Kidney epithelial cell (primary cell): ENCODE results near the gene ZNF862. TPM values are rescaled to one million over a fixed set of nuclear protein-coding genes. Genes with fewer than 3 reads are reported as not detected.
A peak's percentile ranks its signal among the peaks of the same experiment; 100 is the strongest.
"Not testable (repeated sequence)": the region's sequence is repeated elsewhere in the genome, so short reads cannot be mapped to it uniquely, and the experiment has no call there.

Experiments used
- DNase-seq: peaks from one replicate; pipeline ENCODE4 v3.0.0-alpha.2; 2010; ENCODE audit warnings: low read depth
- H3K27me3 ChIP-seq: 2 replicates; pipeline ENCODE4 v1.6.0; 2011; ENCODE audit warnings: low read length; ENCODE audit not compliant: control insufficient read depth, insufficient read depth
- H3K36me3 ChIP-seq: 2 replicates; pipeline ENCODE4 v1.5.1; 2011; ENCODE audit warnings: low read length; ENCODE audit not compliant: control insufficient read depth, insufficient read depth
- H3K4me3 ChIP-seq: 2 replicates; pipeline ENCODE4 v1.5.1; 2011; ENCODE audit warnings: low read depth, mild to moderate bottlenecking, control low read depth, low read length
- CTCF ChIP-seq: IDR thresholded peaks from 2 replicates; pipeline ENCODE4 v1.5.1; 2011; ENCODE audit warnings: mild to moderate bottlenecking, moderate library complexity, low read length, control low read depth, inconsistent platforms; ENCODE audit not compliant: insufficient read depth, poor library complexity, severe bottlenecking
- total RNA-seq: library from RNA; depleted of rRNA; stranded (reverse); fragments of >200 nt; gene quantifications from 2 replicates; pipeline ENCODE4 v1.2.3, GENCODE V29; 2015

The ZNF862 gene
- total RNA-seq, 1 donor from 2014 or later: 7.2 TPM

- H3K36me3 ChIP-seq: no peaks in the 10 kb centered on the region
- H3K4me3 ChIP-seq: no peak overlapping the region
- no peak for TF ChIP-seq CTCF
- no peak for DNase-seq
- H3K27me3 ChIP-seq: no peaks in the 10 kb centered on the region
Observed at GRCh38 chr7:149886018-149886415, 47.8 kb downstream of the ZNF862 start.

- no peaks in the 10 kb centered on the region for H3K27me3 ChIP-seq
- H3K36me3 ChIP-seq: no peaks in the 10 kb centered on the region
- TF ChIP-seq CTCF: no peak
- no peak for DNase-seq
- no peak overlapping the region for H3K4me3 ChIP-seq
Observed at GRCh38 chr7:149887311-149887710, 49.1 kb downstream of the ZNF862 start.

- DNase-seq, H3K36me3 ChIP-seq, H3K27me3 ChIP-seq, H3K4me3 ChIP-seq: not testable (repeated sequence)
Observed at GRCh38 chr7:149890715-149891114, 52.5 kb downstream of the ZNF862 start.

- DNase-seq, H3K36me3 ChIP-seq, H3K4me3 ChIP-seq, H3K27me3 ChIP-seq: not testable (repeated sequence)
Observed at GRCh38 chr7:149894957-149895356, 56.8 kb downstream of the ZNF862 start.

- H3K36me3 ChIP-seq, DNase-seq, H3K4me3 ChIP-seq, H3K27me3 ChIP-seq: not testable (repeated sequence)
Observed at GRCh38 chr7:149907776-149908376, 69.7 kb downstream of the ZNF862 start.

GRCh38 chr7:149910219-149910618, 72.0 kb downstream of the ZNF862 start:
- H3K4me3 ChIP-seq, H3K36me3 ChIP-seq, H3K27me3 ChIP-seq, DNase-seq: not testable (repeated sequence)

GRCh38 chr7:149912126-149912525, 74.0 kb downstream of the ZNF862 start:
- H3K27me3 ChIP-seq, H3K36me3 ChIP-seq, H3K4me3 ChIP-seq: not testable (repeated sequence)
- peak; percentile 0 for DNase-seq

Other genes starting within 250 kb of the ZNF862 start
- gene ZNF467, start 64.8 kb upstream of the ZNF862 start, total RNA-seq: 0.48 TPM in 1 of 2 replicates, not detected in the other
- 40.8 and 55.7 TPM in 2 replicates for gene ATP6V0E2, start 35.6 kb downstream of the ZNF862 start, total RNA-seq